Testis (tissue), 2 donors: ENCODE results near the gene DIS3L2.

Experiments used
- CTCF ChIP-seq, 3 experiments: fragments of 450-650 bp in 2 of 3; fragments of 200-600 bp in 1 of 3; sonication (generic) in 1 of 3; IDR thresholded peaks; one replicate each; pipeline ENCODE4 v1.5.1; 2016 to 2019; ENCODE audit warnings: antibody characterized with exemption in 3 of 3, mild to moderate bottlenecking in 2 of 3, moderate library complexity in 1 of 3
- POLR2A ChIP-seq: fragments of 450-650 bp; IDR thresholded peaks from one replicate; pipeline ENCODE4 v1.6.1; 2017; ENCODE audit warnings: antibody characterized with exemption, mild to moderate bottlenecking, moderate library complexity

GRCh38 chr2:231991664-231992063 is 30.2 kb downstream of the DIS3L2 start:
- TF ChIP-seq CTCF (IDR thresholded peaks at IDR 0.05) (no peak), POLR2A (no peak)
